H1 (cell line): ENCODE results near the gene SEC23IP. TPM values are rescaled to one million over a fixed set of nuclear protein-coding genes. Genes with fewer than 3 reads are reported as not detected.

Source experiments
- CTCF ChIA-PET: fragments of 300-600 bp; sonication (Branson Sonifier 250); formaldehyde crosslinking; loops from one replicate; lab custom pipeline; 2021; ENCODE audit not compliant: partially characterized antibody; lab: Charles Lee
- POLR2A ChIA-PET: fragments of 300-600 bp; sonication (Branson Sonifier 250); formaldehyde crosslinking; loops from one replicate; lab custom pipeline; 2021; ENCODE audit warnings: inconsistent platforms; ENCODE audit not compliant: partially characterized antibody; lab: Charles Lee
- DNase-seq, 2 experiments: peaks; one replicate each; pipeline versions ENCODE4 v3.0.0 to v3.0.0-alpha.2; 2010 to 2022; ENCODE audit warnings: low spot score in 2 of 2, low read depth in 1 of 2, mixed read lengths in 1 of 2
- FAIRE-seq: peaks from 2 replicates; lab custom pipeline; 2011; peaks lifted over from hg19 to GRCh38; lab: Jason Lieb, UNC
- H2AFZ ChIP-seq: 2 replicates; pipeline ENCODE4 v1.8.1; 2012; ENCODE audit warnings: low read length, inconsistent platforms
- H2AK5ac ChIP-seq: 2 replicates; pipeline ENCODE4 v1.6.1; 2013; ENCODE audit warnings: low read depth, low read length
- H2BK120ac ChIP-seq: replicated peaks from 2 replicates; pipeline ENCODE3; 2013; ENCODE audit warnings: low read depth, low read length, inconsistent platforms
- H2BK12ac ChIP-seq: 2 replicates; pipeline ENCODE4 v1.6.1; 2013; ENCODE audit warnings: low read depth, low read length
- H2BK15ac ChIP-seq: 2 replicates; pipeline ENCODE4 v1.6.1; 2013; ENCODE audit warnings: low read length
- H2BK20ac ChIP-seq: 2 replicates; pipeline ENCODE4 v1.6.1; 2013; ENCODE audit warnings: low read length
- H2BK5ac ChIP-seq: 2 replicates; pipeline ENCODE4 v1.6.1; 2013; ENCODE audit warnings: low read depth, low read length
- H3K14ac ChIP-seq: 2 replicates; pipeline ENCODE4 v1.6.1; 2013; ENCODE audit warnings: inconsistent platforms; ENCODE audit not compliant: insufficient read length
- H3K18ac ChIP-seq: 2 replicates; pipeline ENCODE4 v1.6.1; 2013; ENCODE audit warnings: low read length; ENCODE audit errors: extremely low read depth
- H3K23ac ChIP-seq: 2 replicates; pipeline ENCODE4 v1.6.1; 2013; ENCODE audit warnings: inconsistent platforms; ENCODE audit not compliant: insufficient read length
- H3K23me2 ChIP-seq: 2 replicates; pipeline ENCODE4 v1.6.1; 2013; ENCODE audit warnings: low read depth, low read length
- H3K27ac ChIP-seq: 2 replicates; pipeline ENCODE4 v1.6.1; 2011; ENCODE audit warnings: low read depth, low read length, inconsistent platforms
- H3K27me3 ChIP-seq, 4 experiments: replicated peaks in 1 of 4; 1 replicate in 1 of 4; 2 replicates in 3 of 4; pipeline versions ENCODE4 v1.6.1 to v1.8.1; 2011 to 2013; ENCODE audit warnings: low read length in 3 of 4, mild to moderate bottlenecking in 3 of 4, inconsistent platforms in 2 of 4, mixed read lengths in 2 of 4, moderate library complexity in 1 of 4; ENCODE audit not compliant: control insufficient read depth in 3 of 4, insufficient read depth in 3 of 4; ENCODE audit errors: extremely low read depth in 1 of 4
- H3K36me3 ChIP-seq, 4 experiments: 2 replicates each; pipeline versions ENCODE4 v1.6.1 to v1.8.1; 2011 to 2013; ENCODE audit warnings: mild to moderate bottlenecking in 4 of 4, low read length in 3 of 4, moderate library complexity in 2 of 4, control low read depth in 1 of 4, inconsistent platforms in 1 of 4; ENCODE audit not compliant: insufficient read depth in 4 of 4, control insufficient read depth in 2 of 4
- H3K4ac ChIP-seq: replicated peaks from 2 replicates; pipeline ENCODE3; 2013; ENCODE audit warnings: low read length, low read depth, mixed read lengths, inconsistent platforms; ENCODE audit not compliant: insufficient read length
- H3K4me1 ChIP-seq, 4 experiments: replicated peaks in 1 of 4; 1 replicate in 1 of 4; 2 replicates in 3 of 4; pipeline versions ENCODE4 v1.6.1 to v1.8.1; 2011 to 2013; ENCODE audit warnings: low read length in 3 of 4, inconsistent platforms in 2 of 4, mixed read lengths in 1 of 4; ENCODE audit not compliant: insufficient read depth in 4 of 4, control insufficient read depth in 3 of 4
- H3K4me2 ChIP-seq, 2 experiments: 2 replicates each; pipeline versions ENCODE4 v1.6.1 to v1.8.1; 2011 to 2013; ENCODE audit warnings: low read depth in 2 of 2, low read length in 2 of 2, control low read depth in 1 of 2, inconsistent platforms in 1 of 2, mild to moderate bottlenecking in 1 of 2; ENCODE audit not compliant: insufficient read depth in 1 of 2
- H3K4me3 ChIP-seq, 4 experiments: fragments of 200-600, 300-600 bp in 1 of 4; sonication (generic), shearing (Covaris generic), sonication (Bioruptor Twin) in 1 of 4; 2 replicates each; pipeline versions ENCODE4 v1.5.1 to v1.8.1; 2011 to 2016; ENCODE audit warnings: low read length in 4 of 4, low read depth in 3 of 4, control low read depth in 2 of 4, inconsistent platforms in 2 of 4, mild to moderate bottlenecking in 2 of 4, mixed read lengths in 1 of 4, moderate library complexity in 1 of 4; ENCODE audit not compliant: insufficient read depth in 2 of 4; ENCODE audit errors: extremely low read depth in 1 of 4
- H3K56ac ChIP-seq: replicated peaks from 2 replicates; pipeline ENCODE3; 2013; ENCODE audit warnings: low read depth, mild to moderate bottlenecking, mixed read lengths, low read length, inconsistent platforms; ENCODE audit not compliant: insufficient read length
- H3K79me1 ChIP-seq: 2 replicates; pipeline ENCODE4 v1.6.1; 2013; ENCODE audit warnings: low read depth, low read length, control low read depth
- H3K79me2 ChIP-seq, 2 experiments: 2 replicates each; pipeline versions ENCODE4 v1.6.1 to v1.8.1; 2012 to 2013; ENCODE audit warnings: low read length in 2 of 2, mild to moderate bottlenecking in 2 of 2, inconsistent platforms in 1 of 2; ENCODE audit not compliant: insufficient read depth in 2 of 2, control insufficient read depth in 1 of 2
- H3K9ac ChIP-seq, 4 experiments: replicated peaks in 1 of 4; 1 replicate in 1 of 4; 2 replicates in 3 of 4; pipeline versions ENCODE4 v1.6.1 to v1.8.1; 2011 to 2013; ENCODE audit warnings: low read depth in 3 of 4, low read length in 3 of 4, control low read depth in 2 of 4, mild to moderate bottlenecking in 2 of 4, moderate library complexity in 2 of 4, inconsistent platforms in 1 of 4; ENCODE audit errors: extremely low read depth in 1 of 4
- H3K9me3 ChIP-seq, 2 experiments: 2 replicates each; pipeline versions ENCODE4 v1.6.1 to v1.8.1; 2012 to 2013; ENCODE audit warnings: mild to moderate bottlenecking in 2 of 2, moderate library complexity in 2 of 2, control low read depth in 1 of 2, inconsistent platforms in 1 of 2, low read depth in 1 of 2, low read length in 1 of 2, mixed read lengths in 1 of 2; ENCODE audit not compliant: insufficient read depth in 2 of 2
- H4K20me1 ChIP-seq, 2 experiments: replicated peaks in 1 of 2; 2 replicates each; pipeline versions ENCODE3 to v1.8.1; 2011 to 2013; ENCODE audit warnings: inconsistent platforms in 2 of 2, low read length in 2 of 2, mild to moderate bottlenecking in 1 of 2; ENCODE audit not compliant: insufficient read depth in 2 of 2, control insufficient read depth in 1 of 2
- H4K5ac ChIP-seq: 2 replicates; pipeline ENCODE4 v1.6.1; 2013; ENCODE audit warnings: low read length, low read depth, mixed read lengths, inconsistent platforms; ENCODE audit not compliant: insufficient read length
- H4K8ac ChIP-seq: 2 replicates; pipeline ENCODE4 v1.8.0; 2013; ENCODE audit warnings: mild to moderate bottlenecking, moderate library complexity, low read length, inconsistent platforms; ENCODE audit not compliant: insufficient read depth; ENCODE audit errors: extremely low read depth
- H4K91ac ChIP-seq: replicated peaks from 2 replicates; pipeline ENCODE3; 2013; ENCODE audit warnings: low read length, mixed read lengths, inconsistent platforms; ENCODE audit not compliant: insufficient read length
- BCL11A ChIP-seq, 2 experiments: IDR thresholded peaks; one replicate each; pipeline ENCODE4 v1.6.1; 2011; ENCODE audit warnings: low read depth in 2 of 2, low read length in 2 of 2, mild to moderate bottlenecking in 2 of 2
- CBX5 ChIP-seq: fragments of 300-800, 300-1000 bp; sonication (generic); IDR thresholded peaks from 2 replicates; pipeline ENCODE4 v1.7.1; 2016; ENCODE audit warnings: antibody characterized with exemption, low read length, low read depth
- CEBPB ChIP-seq: IDR thresholded peaks from 2 replicates; pipeline ENCODE4 v1.6.1; 2012; ENCODE audit warnings: low read depth, low read length
- CHD2 ChIP-seq: IDR thresholded peaks from 2 replicates; pipeline ENCODE4 v1.6.1; 2012; ENCODE audit warnings: low read length, improper control_type of control experiment
- EGR1 ChIP-seq: IDR thresholded peaks from 2 replicates; pipeline ENCODE4 v1.6.1; 2011; ENCODE audit warnings: low read depth, low read length, borderline replicate concordance
- HDAC6 ChIP-seq: IDR thresholded peaks from one replicate; pipeline ENCODE4 v1.7.1; 2012; ENCODE audit warnings: low read depth, mild to moderate bottlenecking, inconsistent platforms, low read length, moderate library complexity
- MAFK ChIP-seq: IDR thresholded peaks from 2 replicates; pipeline ENCODE4 v1.6.1; 2012; ENCODE audit warnings: low read depth, mild to moderate bottlenecking, improper control_type of control experiment, low read length
- PHF8 ChIP-seq: fragments of 200-600 bp; sonication (generic); conservative IDR thresholded peaks from 2 replicates; pipeline ENCODE4 v1.7.1; 2012; ENCODE audit warnings: low read depth, mild to moderate bottlenecking, inconsistent platforms, low read length, moderate library complexity
- RFX5 ChIP-seq: IDR thresholded peaks from 2 replicates; pipeline ENCODE4 v1.6.1; 2011; ENCODE audit warnings: low read depth, low read length, improper control_type of control experiment, borderline replicate concordance
- SIRT6 ChIP-seq: IDR thresholded peaks from one replicate; pipeline ENCODE4 v1.7.1; 2012; ENCODE audit warnings: low read length, inconsistent platforms
- SRF ChIP-seq: IDR thresholded peaks from 2 replicates; pipeline ENCODE4 v1.6.1; 2011; ENCODE audit warnings: mild to moderate bottlenecking, low read depth, low read length, moderate library complexity
- WGBS, 2 experiments: shearing (Covaris generic) in 1 of 2; methylation state at CpG; one replicate each; pipeline versions ENCODE4 v1.1.6 to v1.1.7; 2013 to 2015; ENCODE audit warnings: low lambda C conversion rate in 2 of 2, mixed read lengths in 2 of 2, inconsistent platforms in 1 of 2, low coverage in 1 of 2, missing lambda C conversion rate in 1 of 2; ENCODE audit not compliant: insufficient replicate concordance in 2 of 2, insufficient coverage in 1 of 2, insufficient read length in 1 of 2; ENCODE audit errors: extremely low coverage in 1 of 2, missing lambda C conversion rate in 1 of 2; 5-methylcytosine and 5-hydroxymethylcytosine counted together
- polyA plus RNA-seq, 7 experiments: library from polyadenylated mRNA; depleted of rRNA in 3 of 7; stranded (reverse) in 5 of 7; unstranded in 2 of 7; fragments of >200 nt in 5 of 7; fragments of 200-250 nt in 2 of 7; gene quantifications; 1 replicate in 5 of 7; 2 replicates in 1 of 7; 4 replicates in 1 of 7; pipeline versions ENCODE4 v1.2.1 to v1.2.3, GENCODE V29; 2011 to 2013; ENCODE audit warnings: missing spikeins in 2 of 7, mixed read lengths in 2 of 7
- total RNA-seq: library from RNA; stranded (reverse); fragmentation: NEBNext Ultra II Directional; extraction: Animal tissue kit (Norgen Biotek cat#: 25700); gene quantifications from 2 replicates; pipeline ENCODE4 v1.2.1, GENCODE V29; 2021
- TF ChIP-seq, protein P1 (sequence below), 3 experiments: IDR thresholded peaks; 1 replicate in 2 of 3; 2 replicates in 1 of 3; pipeline versions ENCODE4 v1.5.1 to v1.6.1; 2011; ENCODE audit warnings: low read length in 3 of 3, mild to moderate bottlenecking in 3 of 3, inconsistent platforms in 2 of 3, low read depth in 1 of 3, moderate library complexity in 1 of 3; ENCODE audit not compliant: insufficient read depth in 1 of 3; ENCODE audit errors: control extremely low read depth in 1 of 3

Gene SEC23IP
- total and polyA plus RNA-seq, 2 of the 8 experiments (the other 6 are each of a cell fraction or from before 2014, with no cell fraction given): 29.0 to 105 TPM

DNA sequence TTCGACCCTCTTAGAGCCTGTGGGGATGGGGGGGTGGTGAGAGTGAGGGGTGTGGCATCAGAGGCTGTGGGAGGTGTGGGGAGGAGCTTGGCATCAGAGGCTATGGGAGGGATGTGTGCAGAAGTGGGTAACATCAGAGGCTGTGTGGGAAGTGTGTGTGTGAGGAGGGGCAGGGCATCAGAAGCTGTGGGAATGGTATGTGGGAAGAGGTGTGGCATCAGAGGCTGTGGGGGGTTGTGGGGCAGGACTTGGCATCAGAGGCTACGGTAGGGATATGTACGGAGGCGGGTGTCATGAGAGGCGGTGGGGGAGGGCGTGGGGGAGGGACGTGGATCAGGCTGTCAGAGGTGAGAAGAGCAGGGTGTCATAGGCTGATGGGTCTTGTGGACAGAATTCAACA, 97.4 kb downstream of the SEC23IP start:
- Histone ChIP-seq H2BK15ac (no peak overlapping the region), H3K27ac (no peak overlapping the region), H3K4me2 (no peak overlapping the region), H2AFZ (no peak overlapping the region), H2BK120ac (no peak overlapping the region), H3K18ac (no peak overlapping the region), H3K36me3 (no peaks in the 10 kb centered on the region), H3K14ac (no peak overlapping the region), H2BK12ac (no peak overlapping the region), H3K23me2 (no peaks in the 10 kb centered on the region), H3K9ac (no peak overlapping the region), H4K20me1 (no peaks in the 10 kb centered on the region), H2BK20ac (no peak overlapping the region), H3K79me2 (no peaks in the 10 kb centered on the region), H3K9me3 (no peaks in the 10 kb centered on the region), H3K4me1 (no peaks in the 10 kb centered on the region), H3K27me3 (no peaks in the 10 kb centered on the region), H4K91ac (no peak overlapping the region), H3K56ac (no peak overlapping the region), H4K5ac (no peak overlapping the region), H2AK5ac (no peak overlapping the region), H3K4me3 (no peak overlapping the region), H3K79me1 (no peaks in the 10 kb centered on the region), H4K8ac (no peak overlapping the region), H3K23ac (no peak overlapping the region), H2BK5ac (no peak overlapping the region), H3K4ac (no peak overlapping the region)
- CTCF ChIA-PET: interaction anchor here (1.5 kb wide), 1 partner anchor 9 kb away, joined by 3 read pairs; no protein-coding TSS in a partner anchor
- DNase-seq (no peak), FAIRE-seq (no peak)
- POLR2A ChIA-PET: interaction anchor here (0.6 kb wide), 1 partner anchor 22 kb away, joined by 3 read pairs; no protein-coding TSS in a partner anchor
- WGBS, 2 experiments: 91% methylated on average over 7 of the region's 7 CpGs; no CpG with 5 or more reads in 1 of the 2 experiments
- TF ChIP-seq CHD2: no peak
- TF ChIP-seq, protein P1, sequence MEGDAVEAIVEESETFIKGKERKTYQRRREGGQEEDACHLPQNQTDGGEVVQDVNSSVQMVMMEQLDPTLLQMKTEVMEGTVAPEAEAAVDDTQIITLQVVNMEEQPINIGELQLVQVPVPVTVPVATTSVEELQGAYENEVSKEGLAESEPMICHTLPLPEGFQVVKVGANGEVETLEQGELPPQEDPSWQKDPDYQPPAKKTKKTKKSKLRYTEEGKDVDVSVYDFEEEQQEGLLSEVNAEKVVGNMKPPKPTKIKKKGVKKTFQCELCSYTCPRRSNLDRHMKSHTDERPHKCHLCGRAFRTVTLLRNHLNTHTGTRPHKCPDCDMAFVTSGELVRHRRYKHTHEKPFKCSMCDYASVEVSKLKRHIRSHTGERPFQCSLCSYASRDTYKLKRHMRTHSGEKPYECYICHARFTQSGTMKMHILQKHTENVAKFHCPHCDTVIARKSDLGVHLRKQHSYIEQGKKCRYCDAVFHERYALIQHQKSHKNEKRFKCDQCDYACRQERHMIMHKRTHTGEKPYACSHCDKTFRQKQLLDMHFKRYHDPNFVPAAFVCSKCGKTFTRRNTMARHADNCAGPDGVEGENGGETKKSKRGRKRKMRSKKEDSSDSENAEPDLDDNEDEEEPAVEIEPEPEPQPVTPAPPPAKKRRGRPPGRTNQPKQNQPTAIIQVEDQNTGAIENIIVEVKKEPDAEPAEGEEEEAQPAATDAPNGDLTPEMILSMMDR (IDR thresholded peaks at IDR 0.05; ENCODE audit: control extremely low read depth in 1 of 3, insufficient read depth in 1 of 3, low read depth in 1 of 3, low read length in 3 of 3): no peak
- no peak for TF ChIP-seq EGR1
- no peak for TF ChIP-seq PHF8
- no peak for TF ChIP-seq CEBPB
- no peak for TF ChIP-seq SRF
- TF ChIP-seq SIRT6: no peak
- no peak for TF ChIP-seq CBX5
- no peak for TF ChIP-seq RFX5
- TF ChIP-seq BCL11A (IDR thresholded peaks at IDR 0.05; ENCODE audit: low read depth in 2 of 2, low read length in 2 of 2): no peak
- TF ChIP-seq HDAC6: no peak
- TF ChIP-seq MAFK: no peak
